A673 (cell line): ENCODE measurements around the gene KLHL24. TPM values are rescaled to one million over a fixed set of nuclear protein-coding genes. Genes with fewer than 3 reads are reported as not detected.
"Not testable (repeated sequence)": the region's sequence is repeated elsewhere in the genome, so short reads cannot be mapped to it uniquely, and the experiment has no call there.

Experiments used
- BruUV-seq: library from RNA; stranded (reverse); fragments of 400-500 nt; replicated peaks from 2 replicates; lab custom pipeline; 2021; lab: Mats Ljungman, UMichigan
- CTCF ChIA-PET: fragments of 300-600 bp; sonication (Branson Sonifier 250); formaldehyde crosslinking; loops from one replicate; lab custom pipeline; 2022; ENCODE audit warnings: antibody characterized with exemption; lab: Charles Lee
- POLR2A ChIA-PET: fragments of 300-600 bp; sonication (Branson Sonifier 250); formaldehyde crosslinking; loops from one replicate; lab custom pipeline; 2022; ENCODE audit warnings: antibody characterized with exemption; ENCODE audit not compliant: low non-redundant PET; lab: Charles Lee
- DNase-seq: peaks from one replicate; pipeline ENCODE4 v3.0.0-alpha.2; 2015; ENCODE audit warnings: low spot score
- H3K27ac ChIP-seq: fragments of 200-600 bp; sonication (generic); 2 replicates; pipeline ENCODE4 v1.5.1; 2016; ENCODE audit warnings: mixed run types, low read depth, mild to moderate bottlenecking, mixed read lengths, antibody characterized with exemption, low read length; ENCODE audit not compliant: poor library complexity, severe bottlenecking
- H3K27me3 ChIP-seq: fragments of 200-600 bp; sonication (generic); replicated peaks from 2 replicates; pipeline ENCODE4 v1.6.1; 2017; ENCODE audit warnings: mixed run types, low read depth, mild to moderate bottlenecking, mixed read lengths, antibody characterized with exemption, low read length; ENCODE audit not compliant: insufficient read depth, poor library complexity
- H3K36me3 ChIP-seq: fragments of 200-600 bp; sonication (generic); 2 replicates; pipeline ENCODE4 v1.6.1; 2016; ENCODE audit warnings: mixed run types, mild to moderate bottlenecking, mixed read lengths, antibody characterized with exemption, low read length; ENCODE audit not compliant: insufficient read depth, poor library complexity, severe bottlenecking
- H3K4me1 ChIP-seq: fragments of 200-600 bp; sonication (generic); 2 replicates; pipeline ENCODE4 v1.6.1; 2017; ENCODE audit warnings: mixed run types, mild to moderate bottlenecking, mixed read lengths, antibody characterized with exemption, low read length; ENCODE audit not compliant: insufficient read depth, poor library complexity, severe bottlenecking
- H3K4me3 ChIP-seq: fragments of 200-600 bp; sonication (generic); 2 replicates; pipeline ENCODE4 v1.5.1; 2016; ENCODE audit warnings: low read depth, mixed run types, mild to moderate bottlenecking, mixed read lengths, low read length; ENCODE audit not compliant: poor library complexity, severe bottlenecking
- H3K9me3 ChIP-seq: fragments of 200-600 bp; sonication (generic); 2 replicates; pipeline ENCODE4 v1.6.1; 2016; ENCODE audit warnings: mixed run types, low read depth, mild to moderate bottlenecking, mixed read lengths, antibody characterized with exemption, low read length; ENCODE audit not compliant: poor library complexity, severe bottlenecking
- EZH2 ChIP-seq: fragments of 200-600 bp; sonication (generic); IDR thresholded peaks from 2 replicates; pipeline ENCODE4 v1.6.1; 2017; ENCODE audit warnings: borderline replicate concordance, low read depth, mild to moderate bottlenecking, mixed read lengths, antibody characterized with exemption, low read length; ENCODE audit not compliant: poor library complexity, severe bottlenecking
- intact Hi-C: fragments of 100-400 bp; cut with micrococcal nuclease; formaldehyde crosslinking; loops from one replicate; pipeline ENCODE4 v1.10.0; 2022; ENCODE audit not compliant: unreplicated experiment
- total RNA-seq: library from RNA; stranded (reverse); gene quantifications from 2 replicates; pipeline ENCODE4 v1.2.3, GENCODE V29; 2021
- TF ChIP-seq, protein P1 (sequence below): fragments of 300-800, 200-600 bp; sonication (generic); conservative IDR thresholded peaks from 2 replicates; pipeline ENCODE4 v1.5.1; 2017; ENCODE audit warnings: low read depth, mild to moderate bottlenecking, antibody characterized with exemption, low read length, moderate library complexity, mixed read lengths

KLHL24 gene
- total RNA-seq, 1 experiment from 2014 or later = 7.3 TPM

- no peak for TF ChIP-seq EZH2
- TF ChIP-seq, protein P1, sequence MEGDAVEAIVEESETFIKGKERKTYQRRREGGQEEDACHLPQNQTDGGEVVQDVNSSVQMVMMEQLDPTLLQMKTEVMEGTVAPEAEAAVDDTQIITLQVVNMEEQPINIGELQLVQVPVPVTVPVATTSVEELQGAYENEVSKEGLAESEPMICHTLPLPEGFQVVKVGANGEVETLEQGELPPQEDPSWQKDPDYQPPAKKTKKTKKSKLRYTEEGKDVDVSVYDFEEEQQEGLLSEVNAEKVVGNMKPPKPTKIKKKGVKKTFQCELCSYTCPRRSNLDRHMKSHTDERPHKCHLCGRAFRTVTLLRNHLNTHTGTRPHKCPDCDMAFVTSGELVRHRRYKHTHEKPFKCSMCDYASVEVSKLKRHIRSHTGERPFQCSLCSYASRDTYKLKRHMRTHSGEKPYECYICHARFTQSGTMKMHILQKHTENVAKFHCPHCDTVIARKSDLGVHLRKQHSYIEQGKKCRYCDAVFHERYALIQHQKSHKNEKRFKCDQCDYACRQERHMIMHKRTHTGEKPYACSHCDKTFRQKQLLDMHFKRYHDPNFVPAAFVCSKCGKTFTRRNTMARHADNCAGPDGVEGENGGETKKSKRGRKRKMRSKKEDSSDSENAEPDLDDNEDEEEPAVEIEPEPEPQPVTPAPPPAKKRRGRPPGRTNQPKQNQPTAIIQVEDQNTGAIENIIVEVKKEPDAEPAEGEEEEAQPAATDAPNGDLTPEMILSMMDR = no peak
- Histone ChIP-seq H3K9me3 (no peaks in the 10 kb centered on the region), H3K27ac (no peak overlapping the region), H3K27me3 (peaks cover 5% of the 10 kb centered on the region), H3K4me1 (no peaks in the 10 kb centered on the region), H3K4me3 (no peak overlapping the region), H3K36me3 (no peaks in the 10 kb centered on the region)
- no peak for DNase-seq
- BruUV-seq = no TSS peak
- CTCF ChIA-PET = no interaction called here
- intact Hi-C loops = no loop called here
- POLR2A ChIA-PET = no interaction called here
These were observed 15.7 kb upstream of the KLHL24 start for GRCh38 chr3:183619624-183620251.

DNA sequence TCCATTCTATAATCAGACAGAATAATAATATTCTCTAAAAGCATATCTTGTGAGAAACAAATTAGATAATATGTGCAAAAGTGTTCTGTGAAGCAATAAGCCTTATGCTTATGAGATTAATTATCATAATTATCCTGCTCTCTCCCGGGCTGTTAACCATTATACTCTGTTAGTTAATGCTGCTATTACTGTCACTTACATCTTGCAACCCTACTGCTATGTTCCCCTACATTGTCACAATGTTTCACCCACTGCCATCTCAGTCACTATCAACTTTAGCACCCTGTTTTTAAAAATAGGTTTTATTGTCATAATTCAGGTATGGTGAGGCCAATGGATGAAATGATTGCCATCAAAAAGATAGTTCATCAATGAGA lies 15.2 kb upstream of the KLHL24 start:
- no TSS peak for BruUV-seq
- Histone ChIP-seq H3K36me3 (no peaks in the 10 kb centered on the region), H3K4me1 (no peaks in the 10 kb centered on the region), H3K4me3 (no peak overlapping the region), H3K27ac (no peak overlapping the region), H3K27me3 (peaks cover 5% of the 10 kb centered on the region), H3K9me3 (no peaks in the 10 kb centered on the region)
- intact Hi-C loops = no loop called here
- no peak for DNase-seq
- CTCF ChIA-PET = no interaction called here
- POLR2A ChIA-PET = no interaction called here
- TF ChIP-seq EZH2 = no peak
- TF ChIP-seq, protein P1 = no peak

- H3K27me3 ChIP-seq, H3K4me1 ChIP-seq, intact Hi-C loops, H3K36me3 ChIP-seq, BruUV-seq, POLR2A ChIA-PET, H3K9me3 ChIP-seq, H3K27ac ChIP-seq, H3K4me3 ChIP-seq, DNase-seq, CTCF ChIA-PET: not testable (repeated sequence)
These were observed 12.9 kb upstream of the KLHL24 start for GRCh38 chr3:183622473-183622872.
